GM12865 (cell line): ENCODE results near the gene MTUS2.

ENCODE experiments used
- DNase-seq: peaks from one replicate; pipeline ENCODE4 v3.0.0; 2010; ENCODE audit warnings: low read depth
- H3K4me3 ChIP-seq: 2 replicates; pipeline ENCODE4 v1.5.1; 2011; ENCODE audit warnings: mild to moderate bottlenecking, low read depth, low read length, control low read depth
- CTCF ChIP-seq: IDR thresholded peaks from 2 replicates; pipeline ENCODE4 v1.5.1; 2011; ENCODE audit warnings: low read length, control low read depth, low read depth, inconsistent platforms; ENCODE audit not compliant: insufficient read depth; ENCODE audit errors: missing control alignments

MTUS2 gene

GRCh38 chr13:29530901-29531300, 710.8 kb downstream of the MTUS2 start:
- TF ChIP-seq CTCF, result no peak
- no peak for DNase-seq
- no peak overlapping the region for H3K4me3 ChIP-seq

- no peak for DNase-seq
- TF ChIP-seq CTCF, result no peak
Measured at GRCh38 chr13:29532116-29532515, 712.0 kb downstream of the MTUS2 start.

GRCh38 chr13:29532821-29533220, 712.7 kb downstream of the MTUS2 start:
- no peak for TF ChIP-seq CTCF
- no peak for DNase-seq
- no peak overlapping the region for H3K4me3 ChIP-seq

More at GRCh38 chr13:29532116-29532515, 712.0 kb downstream of the MTUS2 start:
- no peak overlapping the region for H3K4me3 ChIP-seq

- DNase-seq, result no peak
- no peak overlapping the region for H3K4me3 ChIP-seq
- TF ChIP-seq CTCF, result no peak
Measured at GRCh38 chr13:29534083-29534482, 713.9 kb downstream of the MTUS2 start.

- no peak for TF ChIP-seq CTCF
- no peak for DNase-seq
- no peak overlapping the region for H3K4me3 ChIP-seq
Measured at GRCh38 chr13:29535663-29536655, 715.8 kb downstream of the MTUS2 start.

- TF ChIP-seq CTCF, result no peak
- H3K4me3 ChIP-seq, result no peak overlapping the region
- DNase-seq, result no peak
Measured at GRCh38 chr13:29536853-29537252, 716.7 kb downstream of the MTUS2 start.
